ENCODE results near the gene OR10A3.

OR10A3 gene

GRCh38 chr11:7899418-7899817 is 42.1 kb downstream of the OR10A3 start:
- TF ChIP-seq SIN3A (IDR thresholded peaks at IDR 0.05; ENCODE audit: borderline replicate concordance, insufficient read depth, low read length), result no peak
- TF ChIP-seq POLR2AphosphoS5 (IDR thresholded peaks at IDR 0.05; ENCODE audit: low read depth, low read length), result no peak
- TF ChIP-seq TAF1 (IDR thresholded peaks at IDR 0.05; ENCODE audit: borderline replicate concordance, insufficient read depth, low read length), result no peak
- TF ChIP-seq FOXP2 (optimal IDR thresholded peaks at IDR 0.05; ENCODE audit: borderline replicate concordance, extremely low read depth, extremely low read length, insufficient read depth), result no peak
- TF ChIP-seq REST (IDR thresholded peaks at IDR 0.05; ENCODE audit: insufficient read depth in 1 of 2, low read depth in 2 of 2, low read length in 2 of 2), result no peak

- no peak for TF ChIP-seq REST (IDR thresholded peaks at IDR 0.05; ENCODE audit: insufficient read depth in 1 of 2, low read depth in 2 of 2, low read length in 2 of 2)
- no peak for TF ChIP-seq POLR2AphosphoS5 (IDR thresholded peaks at IDR 0.05; ENCODE audit: low read depth, low read length)
- TF ChIP-seq SIN3A (IDR thresholded peaks at IDR 0.05; ENCODE audit: borderline replicate concordance, insufficient read depth, low read length), result no peak
- no peak for TF ChIP-seq FOXP2 (optimal IDR thresholded peaks at IDR 0.05; ENCODE audit: borderline replicate concordance, extremely low read depth, extremely low read length, insufficient read depth)
- no peak for TF ChIP-seq TAF1 (IDR thresholded peaks at IDR 0.05; ENCODE audit: borderline replicate concordance, insufficient read depth, low read length)
These were observed 42.7 kb downstream of the OR10A3 start for GRCh38 chr11:7898666-7899283.

- TF ChIP-seq POLR2AphosphoS5 (IDR thresholded peaks at IDR 0.05; ENCODE audit: low read depth, low read length) (no peak), FOXP2 (optimal IDR thresholded peaks at IDR 0.05; ENCODE audit: borderline replicate concordance, extremely low read depth, extremely low read length, insufficient read depth) (no peak), REST (IDR thresholded peaks at IDR 0.05; ENCODE audit: insufficient read depth in 1 of 2, low read depth in 2 of 2, low read length in 2 of 2) (no peak)
These were observed 45.3 kb downstream of the OR10A3 start for GRCh38 chr11:7896009-7896785.

GRCh38 chr11:7894251-7894650 is 47.3 kb downstream of the OR10A3 start:
- TF ChIP-seq REST (IDR thresholded peaks at IDR 0.05; ENCODE audit: insufficient read depth in 1 of 2, low read depth in 2 of 2, low read length in 2 of 2) (no peak), TAF1 (IDR thresholded peaks at IDR 0.05; ENCODE audit: borderline replicate concordance, insufficient read depth, low read length) (no peak), SIN3A (IDR thresholded peaks at IDR 0.05; ENCODE audit: borderline replicate concordance, insufficient read depth, low read length) (no peak), POLR2AphosphoS5 (IDR thresholded peaks at IDR 0.05; ENCODE audit: low read depth, low read length) (no peak), FOXP2 (optimal IDR thresholded peaks at IDR 0.05; ENCODE audit: borderline replicate concordance, extremely low read depth, extremely low read length, insufficient read depth) (no peak)

Data from PFSK-1 (cell line).